ENCODE measurements around the gene ZNF598.
A peak's percentile ranks its signal among the peaks of the same experiment; 100 is the strongest.

The ZNF598 gene

GRCh38 chr16:2038382-2039231 lies 29.0 kb upstream of the ZNF598 start:
- no peak for TF ChIP-seq CTCF (IDR thresholded peaks at IDR 0.05)
- Mint-ChIP-seq H3K4me3 (peak overlapping the region; percentile 61), H3K27me3 (ENCODE audit: low read depth, poor library complexity) (no peaks in the 10 kb centered on the region), H3K9me3 (no peaks in the 10 kb centered on the region), H3K27ac (peak overlapping the region; percentile 97), H3K4me1 (peaks cover 42% of the 10 kb centered on the region), H3K36me3 (ENCODE audit: low read depth) (no peaks in the 10 kb centered on the region)
- DNase-seq, result no peak

GRCh38 chr16:2037647-2038381 lies 28.2 kb upstream of the ZNF598 start:
- Mint-ChIP-seq H3K4me3 (peak overlapping the region; percentile 61), H3K9me3 (no peaks in the 10 kb centered on the region), H3K27ac (no peak overlapping the region), H3K27me3 (ENCODE audit: low read depth, poor library complexity) (no peaks in the 10 kb centered on the region), H3K36me3 (ENCODE audit: low read depth) (no peaks in the 10 kb centered on the region), H3K4me1 (peaks cover 37% of the 10 kb centered on the region)
- no peak for DNase-seq
- no peak for TF ChIP-seq CTCF (IDR thresholded peaks at IDR 0.05)

- no peaks in the 10 kb centered on the region for H3K27me3 Mint-ChIP-seq (ENCODE audit: low read depth, poor library complexity)
- no peaks in the 10 kb centered on the region for H3K36me3 Mint-ChIP-seq (ENCODE audit: low read depth)
- TF ChIP-seq CTCF (IDR thresholded peaks at IDR 0.05), result no peak
- no peak overlapping the region for H3K27ac Mint-ChIP-seq
- H3K4me1 Mint-ChIP-seq, result peaks cover 40% of the 10 kb centered on the region
- DNase-seq, result no peak
- no peaks in the 10 kb centered on the region for H3K9me3 Mint-ChIP-seq
- H3K4me3 Mint-ChIP-seq, result no peak overlapping the region
These were observed 27.5 kb upstream of the ZNF598 start for GRCh38 chr16:2037115-2037514.

- H3K27me3 Mint-ChIP-seq (ENCODE audit: low read depth, poor library complexity), result no peaks in the 10 kb centered on the region
- no peaks in the 10 kb centered on the region for H3K9me3 Mint-ChIP-seq
- H3K4me1 Mint-ChIP-seq, result peaks cover 40% of the 10 kb centered on the region
- no peaks in the 10 kb centered on the region for H3K36me3 Mint-ChIP-seq (ENCODE audit: low read depth)
- H3K27ac Mint-ChIP-seq, result no peak overlapping the region
- DNase-seq, result no peak
- TF ChIP-seq CTCF (IDR thresholded peaks at IDR 0.05), result no peak
- H3K4me3 Mint-ChIP-seq, result no peak overlapping the region
These were observed 26.8 kb upstream of the ZNF598 start for GRCh38 chr16:2036200-2036966.

- Mint-ChIP-seq H3K27ac (no peak overlapping the region), H3K36me3 (ENCODE audit: low read depth) (no peaks in the 10 kb centered on the region), H3K9me3 (no peaks in the 10 kb centered on the region), H3K27me3 (ENCODE audit: low read depth, poor library complexity) (no peaks in the 10 kb centered on the region), H3K4me3 (no peak overlapping the region), H3K4me1 (peaks cover 40% of the 10 kb centered on the region)
- DNase-seq, result peak; percentile 41
- TF ChIP-seq CTCF (IDR thresholded peaks at IDR 0.05), result no peak
These were observed 26.0 kb upstream of the ZNF598 start for GRCh38 chr16:2035431-2036199.

All from nephron progenitor cell (in vitro differentiated cells).